Dermis blood vessel endothelial cell (primary cell): Measurements from ENCODE around the gene NUP107. TPM values are rescaled to one million over a fixed set of nuclear protein-coding genes. Genes with fewer than 3 reads are reported as not detected.

Source experiments
- DNase-seq: peaks from one replicate; pipeline ENCODE4 v3.0.0; 2010
- total RNA-seq: library from RNA; depleted of rRNA; stranded (reverse); fragments of >200 nt; gene quantifications from 2 replicates; pipeline ENCODE4 v1.2.3, GENCODE V29; 2014

Gene NUP107
- total RNA-seq, 1 donor from 2014 or later = 56.5 TPM

DNA sequence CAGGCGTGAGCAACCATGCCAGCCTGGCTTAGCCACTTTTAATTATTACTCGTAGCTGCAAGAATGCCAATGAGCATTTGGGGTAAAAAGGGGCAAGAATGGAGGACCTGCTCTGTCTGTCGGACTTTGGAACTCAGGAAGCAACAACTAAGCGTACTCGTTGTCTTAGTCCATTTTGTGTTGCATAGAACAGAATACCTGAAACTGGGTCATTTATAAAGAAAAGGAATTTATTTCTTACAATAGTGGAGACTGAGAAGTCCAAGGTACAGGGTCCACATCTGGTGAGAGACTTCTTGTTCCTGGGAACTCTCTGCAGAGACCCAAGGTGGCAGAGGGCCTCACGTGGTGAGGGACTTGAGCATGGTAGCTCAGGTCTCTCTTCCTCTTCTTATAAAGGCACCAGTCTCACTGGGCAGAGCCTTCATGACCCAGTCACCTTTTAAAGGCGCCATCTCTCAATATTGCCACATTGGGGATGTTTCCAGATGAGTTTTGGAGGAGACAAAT lies 88.4 kb downstream of the NUP107 start:
- DNase-seq = no peak

DNA sequence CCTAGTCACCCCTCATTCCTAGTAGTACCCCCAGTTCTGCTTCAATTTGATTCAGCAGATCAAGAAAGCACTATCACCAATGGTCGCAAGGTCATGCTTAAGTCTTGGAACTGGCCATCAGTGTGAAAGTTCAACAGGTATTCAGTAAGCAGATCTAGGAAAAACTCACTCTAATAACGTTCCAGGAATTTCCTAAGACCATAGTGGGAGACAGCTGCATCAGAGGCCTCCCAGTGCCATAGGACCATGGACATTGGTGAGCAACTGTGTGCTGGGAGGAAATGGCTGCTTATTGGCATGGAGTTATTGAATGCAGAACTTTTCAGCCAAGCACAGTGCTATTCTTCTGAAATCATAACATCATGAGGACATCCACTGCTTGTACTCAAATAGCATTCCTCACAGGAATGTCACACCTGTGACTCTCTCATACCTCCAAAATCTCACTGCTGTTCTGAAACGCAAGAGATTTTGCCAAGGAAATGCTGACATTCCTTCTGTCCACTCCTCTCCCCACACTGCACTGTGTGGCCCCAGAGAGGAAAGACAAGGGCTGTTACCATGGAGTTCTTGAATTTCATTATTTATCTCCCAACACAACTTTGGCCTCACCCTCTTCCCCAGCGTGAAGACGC lies 90.3 kb downstream of the NUP107 start:
- DNase-seq = no peak

DNA sequence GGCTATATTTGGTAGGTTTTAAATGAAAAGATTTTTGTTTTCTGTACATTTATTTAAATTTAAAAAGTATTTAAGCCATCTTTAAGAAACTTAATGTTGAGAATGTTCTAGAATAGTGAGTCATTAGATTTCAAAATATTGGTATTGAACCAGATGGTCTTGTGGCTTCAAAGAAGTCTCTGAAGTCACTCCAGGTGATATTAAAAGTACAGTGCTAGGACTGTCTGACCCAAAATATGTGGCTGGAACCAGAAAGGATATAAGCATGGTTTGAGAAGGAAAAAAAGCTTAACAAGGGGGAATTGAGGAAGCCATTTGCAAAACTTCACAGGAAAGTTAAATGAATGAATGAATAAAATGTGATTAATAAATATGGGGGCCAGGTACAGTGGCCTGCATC lies 92.5 kb downstream of the NUP107 start:
- DNase-seq = no peak

DNA sequence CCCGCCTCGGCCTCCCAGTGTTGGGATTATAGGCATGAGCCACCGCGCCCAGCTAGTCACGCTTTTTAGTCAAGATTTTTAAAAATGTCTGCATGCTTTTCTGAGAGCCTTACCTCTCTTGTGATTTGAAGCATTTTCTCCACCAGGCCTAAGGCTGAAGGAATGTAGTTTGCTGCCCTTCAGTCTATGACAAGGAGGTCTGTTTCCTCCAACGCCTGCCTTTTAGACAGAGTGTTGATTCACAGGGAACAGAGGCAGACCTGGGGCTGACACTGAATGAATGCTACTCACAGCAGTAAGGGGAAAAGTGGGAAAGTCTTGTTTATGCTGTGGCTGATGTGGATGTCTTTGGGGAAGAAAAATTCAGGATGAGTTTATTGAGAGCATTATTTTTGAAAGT lies 94.0 kb downstream of the NUP107 start:
- no peak for DNase-seq

DNA sequence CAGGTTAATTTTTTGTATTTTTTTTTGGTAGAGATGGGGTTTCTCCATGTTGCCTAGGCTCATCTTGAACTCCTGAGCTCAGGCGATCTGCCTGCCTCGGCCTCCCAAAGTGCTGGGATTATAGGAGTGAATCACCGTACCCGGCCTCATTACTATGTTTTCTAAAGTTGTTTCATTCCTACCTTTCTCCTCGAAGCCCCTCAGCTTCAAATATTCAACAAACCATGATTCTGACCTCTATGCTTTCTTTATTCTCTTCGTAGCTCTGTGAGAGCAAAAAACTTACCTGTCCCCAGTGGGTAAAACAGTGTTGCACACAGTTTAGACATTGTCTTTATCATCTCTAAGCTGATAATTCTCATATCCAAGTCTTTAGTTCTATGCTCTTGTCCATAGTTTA lies 95.0 kb downstream of the NUP107 start:
- DNase-seq = no peak

DNA sequence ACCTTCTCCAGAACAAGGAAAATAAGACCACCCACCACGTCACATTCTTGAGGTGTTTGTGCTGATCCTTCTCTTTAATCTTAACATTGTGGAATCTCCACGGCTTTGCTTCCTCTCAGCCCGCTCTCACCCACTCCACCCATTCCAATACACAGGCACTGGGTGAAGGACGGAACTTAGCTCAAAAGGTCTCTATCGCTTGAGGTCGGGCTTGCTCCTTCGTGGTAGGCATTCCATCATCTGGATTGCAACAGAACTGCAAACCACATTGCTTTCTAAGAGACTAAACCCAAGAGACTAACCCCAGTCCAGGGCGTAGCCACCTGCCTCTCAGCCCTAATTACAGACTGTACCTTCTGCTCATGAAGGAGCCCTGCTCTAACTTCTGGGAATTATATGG lies 97.2 kb downstream of the NUP107 start:
- DNase-seq = no peak

DNA sequence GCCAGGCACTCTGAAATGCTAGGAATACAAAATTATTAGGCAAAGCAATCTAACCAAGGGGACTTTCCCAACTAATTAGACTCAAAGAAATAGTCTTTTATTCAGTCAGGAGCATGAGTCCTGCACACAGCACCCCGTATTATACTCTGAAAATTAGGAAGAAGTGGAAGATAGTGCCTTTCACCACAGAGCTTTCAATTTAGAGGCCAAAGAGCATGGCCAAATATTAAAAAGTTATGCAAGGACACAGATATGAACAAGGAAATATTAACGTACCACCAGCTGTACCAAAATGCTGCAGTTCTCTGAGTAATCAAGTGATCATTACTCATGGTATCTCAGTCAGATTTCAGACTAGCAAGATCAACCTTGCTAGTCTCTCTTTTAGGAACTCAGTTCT lies 98.6 kb downstream of the NUP107 start:
- no peak for DNase-seq

DNA sequence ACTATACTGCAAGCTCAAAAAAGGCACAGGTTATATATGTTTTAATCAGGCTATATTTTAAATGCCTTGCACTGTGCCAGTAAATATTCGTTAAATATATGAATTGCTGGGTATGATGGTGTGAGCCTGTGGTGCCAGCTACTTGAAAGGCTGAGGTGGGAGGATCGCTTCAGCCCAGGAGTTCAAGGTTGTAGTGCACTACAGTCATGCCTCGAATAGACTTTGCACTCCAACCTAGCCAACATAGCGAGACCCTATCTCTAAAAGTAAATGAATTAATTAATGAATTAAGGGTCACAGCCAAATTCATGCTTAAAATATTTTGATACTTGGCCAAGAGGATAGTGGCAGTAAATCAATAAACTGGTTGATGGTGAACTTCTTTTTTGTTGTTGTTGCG lies 99.0 kb downstream of the NUP107 start:
- no peak for DNase-seq

DNA sequence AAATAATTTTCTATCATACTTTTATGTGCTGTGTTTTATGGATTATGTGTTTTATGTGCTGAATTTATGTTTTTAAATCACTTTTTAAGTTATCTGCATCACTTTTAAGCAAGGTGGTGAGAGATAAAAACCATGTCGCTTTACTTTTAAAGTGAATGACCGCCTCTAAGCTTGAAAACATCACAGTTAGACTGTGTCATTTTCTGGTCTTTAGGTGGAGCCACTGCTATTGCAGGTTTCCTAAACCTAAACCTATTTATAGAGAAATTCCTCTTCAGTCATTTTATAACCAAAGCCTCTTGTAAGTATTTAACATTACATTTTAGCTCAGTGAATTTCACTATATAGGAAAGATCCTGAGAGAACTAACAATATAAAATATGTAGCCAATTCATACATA lies 100.2 kb downstream of the NUP107 start:
- DNase-seq = peak; percentile 55

DNA sequence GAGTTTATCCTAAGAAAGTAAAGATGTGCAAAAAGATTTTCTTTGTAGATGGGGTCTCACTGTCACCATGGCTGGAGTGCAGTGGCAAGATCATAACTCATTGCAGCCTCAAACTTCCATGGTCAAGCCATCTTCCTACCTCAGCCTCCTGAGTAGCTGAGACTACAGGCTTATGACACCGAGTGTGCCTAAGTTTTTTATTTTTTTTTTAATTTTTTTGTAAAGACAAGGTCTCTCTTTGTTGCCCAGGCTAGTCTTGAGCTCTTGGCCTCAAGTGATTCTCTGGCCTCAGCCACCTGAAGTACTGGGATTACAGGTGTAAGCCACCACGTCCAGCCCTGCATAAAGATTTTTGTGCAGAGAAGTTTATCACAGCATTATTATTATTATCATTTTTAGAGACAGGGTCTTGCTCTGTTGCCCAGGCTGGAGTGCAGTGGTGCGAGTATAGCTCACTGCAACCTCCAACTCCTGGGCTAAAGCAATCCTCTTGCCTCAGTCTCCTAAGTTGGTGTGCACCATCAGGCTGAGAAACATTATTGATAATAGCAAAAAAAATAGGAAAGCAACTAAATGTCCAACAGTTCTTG lies 101.9 kb downstream of the NUP107 start:
- no peak for DNase-seq

DNA sequence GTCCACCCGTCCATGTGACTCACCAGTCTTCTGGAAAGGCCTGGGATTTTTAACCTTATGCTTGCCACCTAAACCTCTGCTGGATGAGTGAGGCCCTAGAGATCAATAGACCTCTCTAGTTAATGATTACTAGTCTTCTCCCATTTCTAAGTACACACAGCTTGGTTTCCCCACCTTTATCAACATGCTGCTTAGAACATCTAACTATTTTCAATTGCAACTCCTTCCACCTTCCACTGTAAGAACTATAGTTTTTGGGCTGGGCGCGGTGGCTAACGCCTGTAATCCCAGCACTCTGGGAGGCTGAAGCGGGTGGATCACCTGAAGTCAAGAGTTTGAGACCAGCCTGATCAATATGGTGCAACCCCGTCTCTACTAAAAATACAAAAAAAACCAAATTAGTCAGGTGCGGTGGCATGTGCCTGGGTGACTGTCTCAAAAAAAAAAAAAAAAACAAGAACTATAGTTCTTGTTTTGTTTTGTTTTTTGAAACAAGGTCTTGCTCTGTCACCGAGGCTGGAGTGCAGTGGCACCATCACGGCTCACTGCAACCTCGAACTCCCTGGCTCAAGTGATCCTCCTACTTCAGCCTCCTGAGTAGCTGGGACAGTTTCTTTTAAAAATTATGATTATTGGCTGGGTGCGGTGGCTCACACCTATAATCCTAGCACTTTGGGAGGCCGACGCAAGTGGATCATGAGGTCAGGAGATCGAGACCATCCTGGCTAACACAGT lies 102.5 kb downstream of the NUP107 start:
- DNase-seq = no peak

DNA sequence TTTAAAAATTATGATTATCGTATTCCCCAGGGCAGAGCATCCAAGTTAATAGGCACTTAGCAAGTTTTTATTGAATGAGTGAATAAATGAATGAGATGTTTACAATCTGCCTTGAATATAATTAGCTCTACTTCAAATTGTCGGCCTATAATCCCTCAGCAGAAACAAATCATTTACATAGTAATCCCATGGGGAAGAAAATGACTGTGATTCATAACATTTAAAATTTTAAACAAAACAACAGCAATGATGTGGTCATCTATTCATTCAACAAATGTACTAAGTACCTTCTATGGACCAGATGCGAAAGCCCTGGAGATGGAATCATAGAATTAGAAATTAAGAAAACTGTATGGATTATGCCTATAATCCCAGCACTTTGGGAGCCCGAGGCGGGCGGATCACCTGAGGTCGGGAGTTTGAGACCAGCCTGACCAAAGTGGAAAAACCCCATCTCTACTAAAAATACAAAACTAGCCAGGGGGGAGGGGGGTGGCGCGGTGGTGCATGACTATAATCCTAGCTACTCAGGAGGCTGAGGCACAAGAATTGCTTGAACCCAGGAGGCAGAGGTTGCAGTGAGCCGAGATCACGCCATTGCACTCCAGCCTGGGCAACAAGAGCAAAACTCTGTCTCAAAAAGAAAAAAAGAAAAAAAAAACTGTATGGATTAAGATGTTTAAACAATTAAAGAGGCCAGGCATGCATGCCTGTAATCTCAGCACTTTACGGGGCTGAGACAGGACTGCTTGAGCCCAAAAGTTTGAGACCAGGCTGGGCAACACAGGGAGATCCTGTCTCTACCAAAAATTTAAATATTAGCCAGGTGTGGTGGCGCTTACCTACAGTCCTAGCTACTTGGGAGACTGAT lies 103.5 kb downstream of the NUP107 start:
- no peak for DNase-seq

DNA sequence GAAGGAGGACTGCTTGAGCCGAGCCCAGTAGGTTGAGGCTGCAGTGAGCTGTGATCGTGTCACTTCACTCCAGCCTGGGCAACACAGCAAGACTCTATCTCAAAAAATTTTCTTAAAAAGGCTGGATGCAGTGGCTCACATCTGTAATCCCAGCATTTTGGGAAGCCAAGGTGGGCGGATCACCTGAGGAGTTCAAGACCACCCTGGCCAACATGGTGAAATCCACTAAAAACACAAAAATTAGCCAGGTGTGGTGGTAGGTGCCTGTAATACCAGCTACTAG lies 104.1 kb downstream of the NUP107 start:
- DNase-seq = no peak

DNA sequence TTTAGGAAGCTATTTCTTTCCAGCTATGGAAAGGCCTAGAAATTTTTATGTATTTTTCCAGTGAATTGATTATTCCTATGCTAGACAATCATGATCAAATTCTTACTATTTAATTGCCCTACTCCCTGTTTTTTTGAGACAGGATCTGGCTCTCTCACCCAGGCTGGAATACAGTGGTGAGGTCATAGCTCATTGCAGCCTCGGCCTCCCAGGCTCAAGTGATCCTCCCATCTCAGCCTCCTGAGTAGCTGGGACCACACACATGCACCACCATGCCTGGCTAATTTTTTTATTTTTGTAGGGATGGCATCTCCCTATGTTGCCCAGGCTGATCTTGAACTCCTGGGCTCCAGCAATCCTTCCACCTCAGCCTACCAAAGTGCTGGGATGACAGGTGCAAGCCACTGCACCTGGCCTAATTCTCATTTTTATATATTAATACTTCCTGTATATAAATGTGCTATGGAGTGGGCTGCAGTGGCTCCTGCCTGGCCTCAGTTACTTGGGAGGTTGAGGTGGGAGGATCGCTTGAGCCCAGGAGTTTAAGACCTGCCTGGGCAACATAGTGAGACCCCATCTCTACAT lies 105.2 kb downstream of the NUP107 start:
- DNase-seq = no peak

DNA sequence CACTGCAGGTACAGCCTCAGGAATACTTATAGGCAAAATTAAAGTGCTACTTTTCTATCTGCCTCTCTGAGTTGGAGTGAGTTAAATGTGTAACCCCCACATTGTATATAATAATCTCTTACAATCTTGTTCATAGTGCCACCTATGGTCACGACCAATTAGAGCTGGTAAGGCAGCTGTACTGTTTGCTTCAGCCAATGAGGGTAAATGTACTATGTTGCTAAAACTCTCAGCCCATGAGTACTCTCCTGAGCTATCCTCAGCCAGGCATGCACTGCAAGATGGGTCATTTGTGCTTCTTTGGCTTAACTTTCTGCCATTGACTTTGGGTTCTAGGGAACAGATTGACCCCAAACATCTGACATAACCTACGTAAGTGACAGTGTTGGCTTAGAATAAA lies 106.2 kb downstream of the NUP107 start:
- DNase-seq = peak; percentile 69

DNA sequence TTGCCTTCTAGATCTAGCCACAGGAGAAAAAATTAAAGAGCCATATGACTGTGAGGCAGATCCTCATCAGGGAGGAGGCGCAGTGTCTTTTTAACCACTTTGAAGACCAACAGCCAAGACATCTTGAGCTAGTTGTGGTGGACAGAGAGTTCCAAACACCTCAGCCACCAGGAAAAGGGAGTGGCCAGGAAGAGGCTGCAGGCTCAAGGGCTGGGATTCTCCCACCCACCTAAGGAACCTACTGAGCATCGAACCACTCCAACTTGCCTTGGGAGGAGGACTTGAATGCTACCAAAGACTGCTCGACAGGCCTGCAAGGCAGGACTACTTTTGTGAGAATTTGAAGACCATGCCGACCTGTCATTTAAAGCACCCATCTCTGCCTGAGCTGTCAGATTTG lies 106.7 kb downstream of the NUP107 start:
- no peak for DNase-seq

DNA sequence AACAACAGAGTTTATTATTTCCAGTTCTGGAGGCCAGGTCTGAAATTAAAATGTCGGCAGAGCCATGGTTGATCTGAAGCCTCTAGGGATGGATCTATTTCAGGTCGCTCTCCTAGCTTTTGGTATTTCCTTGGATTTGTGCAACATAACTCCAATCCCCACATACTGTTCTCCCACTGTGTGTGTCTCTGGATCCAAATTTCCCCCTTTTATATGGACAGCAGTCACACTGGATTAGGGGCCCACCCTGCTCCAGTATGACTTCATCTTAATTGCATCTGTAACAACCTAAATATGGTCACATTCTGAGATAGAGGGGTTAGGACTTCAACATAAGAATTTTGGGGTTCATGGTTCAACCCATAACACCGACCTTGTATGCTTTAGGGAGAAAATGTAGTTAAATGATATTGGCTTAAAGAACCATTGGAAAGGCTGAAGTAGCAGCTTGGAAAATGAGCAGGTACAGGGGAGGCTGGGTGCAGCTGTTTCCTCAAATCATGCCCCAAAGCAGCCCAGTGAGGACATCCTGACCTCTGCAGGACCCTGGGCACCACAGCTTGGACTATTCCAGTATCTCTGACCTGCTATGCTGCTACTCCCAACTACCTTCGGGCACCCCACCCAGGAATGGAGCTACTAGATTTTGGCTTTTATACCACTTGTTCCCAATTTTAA lies 107.3 kb downstream of the NUP107 start:
- no peak for DNase-seq

DNA sequence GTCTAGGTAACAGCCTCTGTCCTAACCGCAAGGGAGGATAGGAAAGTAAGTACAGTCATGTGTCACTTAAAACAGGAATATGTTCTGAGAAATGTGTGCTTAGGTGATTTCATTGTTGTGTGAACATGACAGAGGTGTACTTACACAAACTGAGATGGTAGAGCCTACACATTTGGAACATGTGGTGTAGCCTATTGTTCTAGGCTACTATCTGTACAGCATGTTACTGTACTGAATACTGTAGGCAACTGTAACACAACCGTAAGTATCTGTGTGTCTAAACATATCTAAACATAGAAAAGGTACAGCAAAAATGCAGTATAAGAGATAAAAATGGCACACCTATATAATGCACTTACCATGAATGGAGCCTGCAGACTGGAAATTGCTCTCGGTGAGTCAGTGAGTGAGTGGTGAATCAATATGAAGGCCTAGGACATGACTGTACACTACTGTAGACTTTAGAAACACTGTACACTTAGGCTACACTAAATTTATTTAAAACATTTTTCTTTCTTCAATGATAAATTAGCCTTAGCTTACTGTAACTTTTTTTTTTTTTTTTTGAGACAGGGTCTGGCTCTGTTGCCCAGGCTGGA lies 108.0 kb downstream of the NUP107 start:
- no peak for DNase-seq
